Measurements from ENCODE around the gene ADAMTSL1.

Gene ADAMTSL1

GRCh38 chr9:18520416-18521047 lies 46.6 kb downstream of the ADAMTSL1 start:
- H3K27ac ChIP-seq (ENCODE audit: low read depth, low read length), result no peak overlapping the region
- no peaks in the 10 kb centered on the region for H3K4me1 ChIP-seq (ENCODE audit: control insufficient read depth in 1 of 2, insufficient read depth in 2 of 2, low read length in 2 of 2)
- no peaks in the 10 kb centered on the region for H3K27me3 ChIP-seq (ENCODE audit: control insufficient read depth in 1 of 2, insufficient read depth in 2 of 2, low read length in 2 of 2)
- no peak overlapping the region for H3K9ac ChIP-seq (ENCODE audit: low read depth in 1 of 2, low read length in 2 of 2)
- H3K4me3 ChIP-seq (ENCODE audit: low read depth in 1 of 2, low read length in 2 of 2), result no peak overlapping the region
- H3K9me3 ChIP-seq (ENCODE audit: control insufficient read depth in 1 of 2, low read length in 2 of 2), result no peaks in the 10 kb centered on the region
- H3K36me3 ChIP-seq (ENCODE audit: control insufficient read depth in 1 of 2, insufficient read depth in 2 of 2, low read length in 2 of 2), result no peaks in the 10 kb centered on the region

DNA sequence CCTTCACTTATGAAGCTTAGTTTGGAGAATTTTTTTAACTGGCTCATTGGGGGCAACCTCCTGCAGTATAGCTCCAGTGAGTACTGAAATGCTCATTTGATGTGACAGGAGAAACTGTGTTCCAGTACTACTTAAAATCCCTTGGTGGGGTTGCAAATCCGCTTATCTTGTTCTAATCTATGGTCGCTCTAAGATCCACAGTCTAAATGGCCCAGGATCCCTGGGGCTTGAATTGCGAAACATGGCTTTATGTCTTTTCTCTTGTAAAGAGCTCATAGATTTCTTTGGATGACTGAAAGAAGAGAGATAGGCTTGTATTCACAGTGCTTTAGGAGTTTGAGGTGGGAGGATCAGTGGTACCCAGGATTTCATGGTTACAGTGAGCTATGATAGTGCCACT lies 52.7 kb downstream of the ADAMTSL1 start:
- H3K9ac ChIP-seq (ENCODE audit: low read depth in 1 of 2, low read length in 2 of 2), result no peak overlapping the region
- H3K4me3 ChIP-seq (ENCODE audit: low read depth in 1 of 2, low read length in 2 of 2), result no peak overlapping the region
- H3K27ac ChIP-seq (ENCODE audit: low read depth, low read length), result no peak overlapping the region
- no peaks in the 10 kb centered on the region for H3K4me1 ChIP-seq (ENCODE audit: control insufficient read depth in 1 of 2, insufficient read depth in 2 of 2, low read length in 2 of 2)
- no peaks in the 10 kb centered on the region for H3K36me3 ChIP-seq (ENCODE audit: control insufficient read depth in 1 of 2, insufficient read depth in 2 of 2, low read length in 2 of 2)
- H3K27me3 ChIP-seq (ENCODE audit: control insufficient read depth in 1 of 2, insufficient read depth in 2 of 2, low read length in 2 of 2), result no peaks in the 10 kb centered on the region
- no peaks in the 10 kb centered on the region for H3K9me3 ChIP-seq (ENCODE audit: control insufficient read depth in 1 of 2, low read length in 2 of 2)

DNA sequence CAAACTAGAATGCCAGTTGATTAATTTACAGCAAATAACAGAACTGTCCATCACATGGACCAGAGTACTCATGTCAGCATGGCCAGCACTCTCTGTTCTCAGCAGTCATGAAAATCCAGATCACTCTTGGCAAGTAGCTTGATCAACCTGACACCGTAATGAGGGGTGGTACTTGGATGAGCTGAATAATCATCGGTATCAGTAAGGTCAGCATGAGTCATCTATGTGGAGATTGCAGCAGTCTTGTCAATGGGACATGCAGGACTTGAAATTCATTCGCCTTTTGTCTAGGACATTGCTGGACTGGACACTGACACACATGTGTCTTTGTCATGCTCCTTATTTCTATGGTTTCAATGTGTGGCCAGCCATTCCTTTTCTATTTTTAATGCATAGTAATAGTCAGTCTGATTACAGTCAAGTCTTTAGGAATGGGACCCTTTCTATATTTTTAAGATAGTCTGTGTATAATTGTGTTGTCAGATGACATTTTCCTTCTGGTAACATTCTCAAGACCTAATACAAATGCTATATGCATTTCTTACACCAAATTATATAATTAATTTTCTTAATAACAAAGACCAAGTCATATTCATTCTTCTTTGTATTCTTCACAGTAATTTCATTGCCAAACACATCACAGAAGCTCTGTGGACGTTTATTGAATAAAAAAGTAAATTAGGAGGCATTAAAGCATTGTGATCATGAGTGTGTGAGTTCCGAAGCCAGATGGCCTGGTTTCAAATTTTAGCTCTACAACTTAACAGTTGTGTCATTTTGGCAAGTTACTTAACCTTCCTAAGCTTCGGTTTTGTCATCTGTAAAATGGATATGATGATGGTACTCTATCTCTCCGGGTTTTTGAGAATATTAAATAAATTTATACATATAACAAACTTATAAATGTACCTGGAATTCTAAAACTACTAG lies 57.4 kb downstream of the ADAMTSL1 start:
- no peak overlapping the region for H3K27ac ChIP-seq (ENCODE audit: low read depth, low read length)
- H3K4me3 ChIP-seq (ENCODE audit: low read depth in 1 of 2, low read length in 2 of 2), result no peak overlapping the region
- no peaks in the 10 kb centered on the region for H3K27me3 ChIP-seq (ENCODE audit: control insufficient read depth in 1 of 2, insufficient read depth in 2 of 2, low read length in 2 of 2)
- no peaks in the 10 kb centered on the region for H3K36me3 ChIP-seq (ENCODE audit: control insufficient read depth in 1 of 2, insufficient read depth in 2 of 2, low read length in 2 of 2)
- no peaks in the 10 kb centered on the region for H3K4me1 ChIP-seq (ENCODE audit: control insufficient read depth in 1 of 2, insufficient read depth in 2 of 2, low read length in 2 of 2)
- no peak overlapping the region for H3K9ac ChIP-seq (ENCODE audit: low read depth in 1 of 2, low read length in 2 of 2)
- peaks cover 14 to 20% of the 10 kb centered on the region in 2 donors for H3K9me3 ChIP-seq (ENCODE audit: control insufficient read depth in 1 of 2, low read length in 2 of 2)

- Histone ChIP-seq H3K27ac (ENCODE audit: low read depth, low read length) (no peak overlapping the region), H3K4me3 (ENCODE audit: low read depth in 1 of 2, low read length in 2 of 2) (no peak overlapping the region), H3K9ac (ENCODE audit: low read depth in 1 of 2, low read length in 2 of 2) (no peak overlapping the region), H3K27me3 (ENCODE audit: control insufficient read depth in 1 of 2, insufficient read depth in 2 of 2, low read length in 2 of 2) (no peaks in the 10 kb centered on the region), H3K36me3 (ENCODE audit: control insufficient read depth in 1 of 2, insufficient read depth in 2 of 2, low read length in 2 of 2) (no peaks in the 10 kb centered on the region), H3K9me3 (ENCODE audit: control insufficient read depth in 1 of 2, low read length in 2 of 2) (peaks cover 14 to 20% of the 10 kb centered on the region in 2 donors), H3K4me1 (ENCODE audit: control insufficient read depth in 1 of 2, insufficient read depth in 2 of 2, low read length in 2 of 2) (no peaks in the 10 kb centered on the region)
These were observed 60.7 kb downstream of the ADAMTSL1 start for GRCh38 chr9:18534611-18535010.

GRCh38 chr9:18536554-18536953 lies 62.6 kb downstream of the ADAMTSL1 start:
- Histone ChIP-seq H3K27me3 (ENCODE audit: control insufficient read depth in 1 of 2, insufficient read depth in 2 of 2, low read length in 2 of 2) (no peaks in the 10 kb centered on the region), H3K4me1 (ENCODE audit: control insufficient read depth in 1 of 2, insufficient read depth in 2 of 2, low read length in 2 of 2) (no peaks in the 10 kb centered on the region), H3K27ac (ENCODE audit: low read depth, low read length) (no peak overlapping the region), H3K4me3 (ENCODE audit: low read depth in 1 of 2, low read length in 2 of 2) (no peak overlapping the region), H3K9me3 (ENCODE audit: control insufficient read depth in 1 of 2, low read length in 2 of 2) (peaks cover 14 to 20% of the 10 kb centered on the region in 2 donors), H3K9ac (ENCODE audit: low read depth in 1 of 2, low read length in 2 of 2) (no peak overlapping the region), H3K36me3 (ENCODE audit: control insufficient read depth in 1 of 2, insufficient read depth in 2 of 2, low read length in 2 of 2) (no peaks in the 10 kb centered on the region)

GRCh38 chr9:18539203-18539693 lies 65.3 kb downstream of the ADAMTSL1 start:
- Histone ChIP-seq H3K9ac (ENCODE audit: low read depth in 1 of 2, low read length in 2 of 2) (no peak overlapping the region), H3K27me3 (ENCODE audit: control insufficient read depth in 1 of 2, insufficient read depth in 2 of 2, low read length in 2 of 2) (no peaks in the 10 kb centered on the region), H3K9me3 (ENCODE audit: control insufficient read depth in 1 of 2, low read length in 2 of 2) (peaks cover 11 to 16% of the 10 kb centered on the region in 2 donors), H3K4me1 (ENCODE audit: control insufficient read depth in 1 of 2, insufficient read depth in 2 of 2, low read length in 2 of 2) (no peaks in the 10 kb centered on the region), H3K27ac (ENCODE audit: low read depth, low read length) (no peak overlapping the region), H3K4me3 (ENCODE audit: low read depth in 1 of 2, low read length in 2 of 2) (no peak overlapping the region), H3K36me3 (ENCODE audit: control insufficient read depth in 1 of 2, insufficient read depth in 2 of 2, low read length in 2 of 2) (no peaks in the 10 kb centered on the region)

GRCh38 chr9:18542837-18543405 lies 69.0 kb downstream of the ADAMTSL1 start:
- Histone ChIP-seq H3K27me3 (ENCODE audit: control insufficient read depth in 1 of 2, insufficient read depth in 2 of 2, low read length in 2 of 2) (no peaks in the 10 kb centered on the region), H3K4me3 (ENCODE audit: low read depth in 1 of 2, low read length in 2 of 2) (no peak overlapping the region), H3K9me3 (ENCODE audit: control insufficient read depth in 1 of 2, low read length in 2 of 2) (no peaks in the 10 kb centered on the region), H3K4me1 (ENCODE audit: control insufficient read depth in 1 of 2, insufficient read depth in 2 of 2, low read length in 2 of 2) (no peaks in the 10 kb centered on the region), H3K27ac (ENCODE audit: low read depth, low read length) (no peak overlapping the region), H3K36me3 (ENCODE audit: control insufficient read depth in 1 of 2, insufficient read depth in 2 of 2, low read length in 2 of 2) (no peaks in the 10 kb centered on the region), H3K9ac (ENCODE audit: low read depth in 1 of 2, low read length in 2 of 2) (no peak overlapping the region)

DNA sequence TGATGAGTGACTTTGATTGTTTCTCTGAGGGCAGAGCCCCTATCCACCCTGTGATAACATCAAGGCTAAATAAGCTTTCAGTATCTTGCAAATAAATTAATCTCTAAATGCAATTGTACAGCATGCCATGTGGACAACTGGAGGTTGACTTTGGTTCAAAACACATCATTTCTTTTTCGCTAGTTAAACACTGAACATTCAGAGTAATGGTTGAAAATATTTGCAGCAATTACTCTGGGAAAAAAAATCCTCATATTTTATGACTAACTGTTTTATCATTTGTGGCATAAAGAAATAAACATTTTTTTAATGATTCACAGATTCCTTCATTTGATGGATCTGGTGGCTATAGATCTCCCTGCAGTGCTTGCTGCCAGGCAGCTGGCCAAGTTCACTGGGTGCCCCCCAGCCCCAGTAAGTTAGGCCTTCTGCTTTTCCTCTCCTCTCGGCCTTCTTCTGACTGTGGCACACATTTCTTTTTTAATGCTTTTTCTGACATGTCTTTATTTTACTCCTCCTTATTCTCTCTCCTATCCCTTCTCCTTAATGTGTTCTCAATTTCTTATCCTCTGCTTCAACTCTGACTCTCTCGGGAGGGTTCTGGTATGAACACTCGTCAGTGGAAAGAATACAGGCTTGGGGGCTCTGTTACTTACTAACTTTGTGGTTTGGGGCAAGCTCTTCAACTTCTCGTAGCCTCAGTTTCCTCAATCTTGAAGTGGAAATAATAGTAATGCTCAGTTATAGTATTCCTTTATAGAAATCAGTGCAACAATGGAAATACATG lies 69.6 kb downstream of the ADAMTSL1 start:
- Histone ChIP-seq H3K4me3 (ENCODE audit: low read depth in 1 of 2, low read length in 2 of 2) (no peak overlapping the region), H3K4me1 (ENCODE audit: control insufficient read depth in 1 of 2, insufficient read depth in 2 of 2, low read length in 2 of 2) (no peaks in the 10 kb centered on the region), H3K9ac (ENCODE audit: low read depth in 1 of 2, low read length in 2 of 2) (no peak overlapping the region), H3K27ac (ENCODE audit: low read depth, low read length) (no peak overlapping the region), H3K9me3 (ENCODE audit: control insufficient read depth in 1 of 2, low read length in 2 of 2) (no peaks in the 10 kb centered on the region), H3K27me3 (ENCODE audit: control insufficient read depth in 1 of 2, insufficient read depth in 2 of 2, low read length in 2 of 2) (no peaks in the 10 kb centered on the region), H3K36me3 (ENCODE audit: control insufficient read depth in 1 of 2, insufficient read depth in 2 of 2, low read length in 2 of 2) (no peaks in the 10 kb centered on the region)

- Histone ChIP-seq H3K27ac (ENCODE audit: low read depth, low read length) (no peak overlapping the region), H3K4me3 (ENCODE audit: low read depth in 1 of 2, low read length in 2 of 2) (no peak overlapping the region), H3K36me3 (ENCODE audit: control insufficient read depth in 1 of 2, insufficient read depth in 2 of 2, low read length in 2 of 2) (no peaks in the 10 kb centered on the region), H3K4me1 (ENCODE audit: control insufficient read depth in 1 of 2, insufficient read depth in 2 of 2, low read length in 2 of 2) (no peaks in the 10 kb centered on the region), H3K9me3 (ENCODE audit: control insufficient read depth in 1 of 2, low read length in 2 of 2) (no peaks in the 10 kb centered on the region), H3K27me3 (ENCODE audit: control insufficient read depth in 1 of 2, insufficient read depth in 2 of 2, low read length in 2 of 2) (no peaks in the 10 kb centered on the region), H3K9ac (ENCODE audit: low read depth in 1 of 2, low read length in 2 of 2) (no peak overlapping the region)
These were observed 70.5 kb downstream of the ADAMTSL1 start for GRCh38 chr9:18544456-18544855.

Data from duodenal mucosa (tissue), 2 donors.